HG03558 (cell line): ENCODE data around the gene CATSPER1.

Experiments
- ATAC-seq: cut with Tn5 transposase; IDR thresholded peaks from one replicate; pipeline ENCODE4 v1.9.1; 2021; ENCODE audit warnings: moderate number of reproducible peaks; ENCODE audit not compliant: unreplicated experiment; ENCODE audit errors: extremely low read depth

Gene CATSPER1

GRCh38 chr11:66026017-66026529 lies at the start of gene CATSPER1:
Gene CATSPER1 (minus strand): TSS chr11:66026479. CDS start chr11:66026379, 100 bp downstream.
- ATAC-seq = no peak

GRCh38 chr11:66075273-66075672 lies 49.0 kb upstream of the CATSPER1 start:
- ATAC-seq = no peak

- ATAC-seq = no peak
Measured at GRCh38 chr11:66073669-66074068, 47.4 kb upstream of the CATSPER1 start.

GRCh38 chr11:66072518-66072917 lies 46.2 kb upstream of the CATSPER1 start:
- no peak for ATAC-seq

GRCh38 chr11:66072081-66072480 lies 45.8 kb upstream of the CATSPER1 start:
- no peak for ATAC-seq

- no peak for ATAC-seq
Measured at GRCh38 chr11:66071381-66071801, 45.1 kb upstream of the CATSPER1 start.

GRCh38 chr11:66070604-66071380 lies 44.5 kb upstream of the CATSPER1 start:
- no peak for ATAC-seq

- no peak for ATAC-seq
Measured at GRCh38 chr11:66069715-66070603, 43.7 kb upstream of the CATSPER1 start, which contains the start of gene PACS1. Gene PACS1 (plus strand): TSS chr11:66070272. CDS start chr11:66070487, 215 bp downstream.

- ATAC-seq = no peak
Measured at GRCh38 chr11:66068923-66069714, 42.8 kb upstream of the CATSPER1 start.

- no peak for ATAC-seq
Measured at GRCh38 chr11:66068154-66068821, 42.0 kb upstream of the CATSPER1 start.

- no peak for ATAC-seq
Measured at GRCh38 chr11:66067640-66068039, 41.4 kb upstream of the CATSPER1 start.

GRCh38 chr11:66066751-66067150 lies 40.5 kb upstream of the CATSPER1 start:
- no peak for ATAC-seq

- no peak for ATAC-seq
Measured at GRCh38 chr11:66064571-66064970, 38.3 kb upstream of the CATSPER1 start.

GRCh38 chr11:66063900-66064299 lies 37.6 kb upstream of the CATSPER1 start:
- ATAC-seq = no peak

GRCh38 chr11:66062408-66062807 lies 36.1 kb upstream of the CATSPER1 start:
- ATAC-seq = no peak

GRCh38 chr11:66061268-66061667 lies 35.0 kb upstream of the CATSPER1 start:
- no peak for ATAC-seq

- ATAC-seq = no peak
Measured at GRCh38 chr11:66059966-66060680, 33.8 kb upstream of the CATSPER1 start.

- no peak for ATAC-seq
Measured at GRCh38 chr11:66056501-66056900, 30.2 kb upstream of the CATSPER1 start.

- no peak for ATAC-seq
Measured at GRCh38 chr11:66055021-66055420, 28.7 kb upstream of the CATSPER1 start.
